ENCODE measurements around the gene NANOS3. TPM values are rescaled to one million over a fixed set of nuclear protein-coding genes. Genes with fewer than 3 reads are reported as not detected.

The NANOS3 gene
- total RNA-seq, 3 donors from 2014 or later: not detected

DNA sequence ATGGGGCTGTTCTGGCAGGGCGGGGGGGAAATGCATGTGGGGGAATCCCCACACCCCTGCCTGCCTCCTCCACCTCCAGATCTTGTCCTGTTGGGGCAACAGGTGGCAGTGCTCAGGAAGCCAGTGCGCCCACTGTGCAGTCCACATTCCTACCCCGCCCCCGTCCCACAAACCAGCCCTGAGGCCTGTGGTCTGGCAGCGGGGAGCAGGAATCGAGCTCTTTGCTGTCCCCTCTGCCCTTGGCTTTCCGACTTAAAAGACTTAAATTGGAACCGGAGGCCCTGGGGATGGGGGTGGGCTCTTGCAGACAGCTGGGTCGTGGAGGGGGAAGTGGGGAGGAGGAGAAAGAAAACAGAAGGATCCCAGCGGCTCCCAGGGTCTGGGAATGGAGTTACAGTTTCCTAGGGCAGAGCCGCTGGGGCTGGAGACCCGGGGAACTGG lies 4.3 kb downstream of the NANOS3 start:
- Histone ChIP-seq H3K27me3 (no peaks in the 10 kb centered on the region), H3K27ac (peak overlapping the region; percentile 95 to 97), H3K4me3 (peak overlapping the region in 1 of 3 donors; percentile 16), H3K4me1 (peaks cover 4 to 43% of the 10 kb centered on the region in 2 donors), H3K9me3 (no peaks in the 10 kb centered on the region), H3K36me3 (no peaks in the 10 kb centered on the region)
- TF ChIP-seq POLR2AphosphoS5 (IDR thresholded peaks at IDR 0.05) (no peak), POLR2A (IDR thresholded peaks at IDR 0.05) (no peak)
- TF ChIP-seq, protein P1, sequence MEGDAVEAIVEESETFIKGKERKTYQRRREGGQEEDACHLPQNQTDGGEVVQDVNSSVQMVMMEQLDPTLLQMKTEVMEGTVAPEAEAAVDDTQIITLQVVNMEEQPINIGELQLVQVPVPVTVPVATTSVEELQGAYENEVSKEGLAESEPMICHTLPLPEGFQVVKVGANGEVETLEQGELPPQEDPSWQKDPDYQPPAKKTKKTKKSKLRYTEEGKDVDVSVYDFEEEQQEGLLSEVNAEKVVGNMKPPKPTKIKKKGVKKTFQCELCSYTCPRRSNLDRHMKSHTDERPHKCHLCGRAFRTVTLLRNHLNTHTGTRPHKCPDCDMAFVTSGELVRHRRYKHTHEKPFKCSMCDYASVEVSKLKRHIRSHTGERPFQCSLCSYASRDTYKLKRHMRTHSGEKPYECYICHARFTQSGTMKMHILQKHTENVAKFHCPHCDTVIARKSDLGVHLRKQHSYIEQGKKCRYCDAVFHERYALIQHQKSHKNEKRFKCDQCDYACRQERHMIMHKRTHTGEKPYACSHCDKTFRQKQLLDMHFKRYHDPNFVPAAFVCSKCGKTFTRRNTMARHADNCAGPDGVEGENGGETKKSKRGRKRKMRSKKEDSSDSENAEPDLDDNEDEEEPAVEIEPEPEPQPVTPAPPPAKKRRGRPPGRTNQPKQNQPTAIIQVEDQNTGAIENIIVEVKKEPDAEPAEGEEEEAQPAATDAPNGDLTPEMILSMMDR (IDR thresholded peaks at IDR 0.05): no peak
- intact Hi-C loops (cut with DNase I; ENCODE audit: low total_unique reads): loop anchor here (10.0 kb wide), 1 partner anchor 194 kb away; the partner anchor contains the start of gene MISP3
- DNase-seq (ENCODE audit: low spot score in 2 of 2): peak in 1 of 2 donors; percentile 86

DNA sequence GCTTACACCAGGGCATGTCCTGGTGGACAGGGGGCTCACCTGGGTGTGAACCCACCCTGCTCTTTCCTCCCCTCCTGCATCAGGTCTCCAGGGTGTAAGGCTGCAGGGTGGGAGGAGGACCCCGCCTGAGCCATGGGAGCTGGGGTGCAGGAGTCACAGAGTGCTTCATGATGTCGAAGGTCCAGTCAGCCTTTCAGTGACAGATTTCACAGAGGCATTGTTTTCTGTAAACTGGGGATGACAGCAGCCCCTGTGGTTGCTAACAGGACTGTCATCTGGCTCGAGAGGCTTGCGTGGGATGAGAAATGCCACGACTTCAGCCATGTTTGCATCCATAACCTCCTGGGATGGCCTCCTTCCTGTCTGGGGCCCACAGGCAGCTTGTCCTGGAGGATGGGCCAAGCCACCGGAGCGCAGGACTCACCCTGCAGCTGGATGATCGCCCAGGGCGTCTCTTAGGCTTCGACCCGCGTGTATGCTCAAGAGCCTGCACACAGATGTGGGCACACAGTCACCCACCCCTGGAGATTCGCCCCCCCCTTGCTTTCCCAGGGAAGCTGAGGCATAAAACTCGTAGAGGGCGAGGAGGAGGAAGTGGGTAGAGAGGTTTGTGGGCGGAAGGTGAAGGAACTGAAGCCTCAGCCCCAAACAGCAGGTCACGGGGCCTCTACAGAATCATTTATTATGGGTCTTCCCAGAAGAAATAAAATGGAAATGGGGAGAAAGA lies 4.9 kb downstream of the NANOS3 start:
- intact Hi-C loops (cut with DNase I; ENCODE audit: low total_unique reads): loop anchor here (10.0 kb wide), 1 partner anchor 193 kb away; the partner anchor contains the start of gene MISP3
- Histone ChIP-seq H3K9me3 (no peaks in the 10 kb centered on the region), H3K27ac (peak overlapping the region; percentile 95 to 97)

DNA sequence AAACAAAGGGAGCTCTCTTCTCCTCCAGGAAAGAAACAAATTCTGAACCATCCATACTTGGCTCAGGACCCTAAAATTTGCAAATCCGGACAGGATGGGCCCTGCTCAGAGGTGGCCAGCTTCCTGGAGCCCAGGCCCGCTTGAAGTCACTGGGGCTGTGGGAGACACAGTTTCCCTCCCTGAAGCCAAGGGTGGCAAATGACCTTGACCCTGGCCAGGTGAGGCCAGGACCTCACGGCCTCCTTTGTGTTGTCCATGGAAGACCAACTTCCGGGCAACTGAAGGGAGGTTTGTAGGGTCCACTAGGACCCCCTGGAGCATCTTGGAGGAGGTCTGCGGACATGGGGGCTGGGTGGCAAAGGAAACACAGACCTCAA lies 5.5 kb downstream of the NANOS3 start:
- no peak for DNase-seq (ENCODE audit: low spot score in 2 of 2)
- H3K9me3 ChIP-seq: no peaks in the 10 kb centered on the region
- no peaks in the 10 kb centered on the region for H3K27me3 ChIP-seq
- H3K27ac ChIP-seq: peak overlapping the region; percentile 95 to 97
- no peak for TF ChIP-seq POLR2AphosphoS5 (IDR thresholded peaks at IDR 0.05)
- TF ChIP-seq, protein P1 (IDR thresholded peaks at IDR 0.05): no peak
- TF ChIP-seq POLR2A (IDR thresholded peaks at IDR 0.05): no peak
- peaks cover 7 to 43% of the 10 kb centered on the region in 2 donors for H3K4me1 ChIP-seq
- intact Hi-C loops (cut with DNase I; ENCODE audit: low total_unique reads): loop anchor here (10.0 kb wide), 1 partner anchor 192 kb away; the partner anchor contains the start of gene MISP3
- no peak overlapping the region for H3K4me3 ChIP-seq
- no peaks in the 10 kb centered on the region for H3K36me3 ChIP-seq

More for the DNA sequence above, 4.9 kb downstream of the NANOS3 start:
- H3K4me3 ChIP-seq: peak overlapping the region in 1 of 3 donors; percentile 16
- peaks cover 4 to 43% of the 10 kb centered on the region in 2 donors for H3K4me1 ChIP-seq
- TF ChIP-seq POLR2AphosphoS5 (IDR thresholded peaks at IDR 0.05): peak in 1 of 3 donors; percentile 20
- TF ChIP-seq, protein P1 (IDR thresholded peaks at IDR 0.05): no peak
- no peaks in the 10 kb centered on the region for H3K36me3 ChIP-seq
- no peaks in the 10 kb centered on the region for H3K27me3 ChIP-seq
- peak in 1 of 2 donors; percentile 57 for DNase-seq (ENCODE audit: low spot score in 2 of 2)

DNA sequence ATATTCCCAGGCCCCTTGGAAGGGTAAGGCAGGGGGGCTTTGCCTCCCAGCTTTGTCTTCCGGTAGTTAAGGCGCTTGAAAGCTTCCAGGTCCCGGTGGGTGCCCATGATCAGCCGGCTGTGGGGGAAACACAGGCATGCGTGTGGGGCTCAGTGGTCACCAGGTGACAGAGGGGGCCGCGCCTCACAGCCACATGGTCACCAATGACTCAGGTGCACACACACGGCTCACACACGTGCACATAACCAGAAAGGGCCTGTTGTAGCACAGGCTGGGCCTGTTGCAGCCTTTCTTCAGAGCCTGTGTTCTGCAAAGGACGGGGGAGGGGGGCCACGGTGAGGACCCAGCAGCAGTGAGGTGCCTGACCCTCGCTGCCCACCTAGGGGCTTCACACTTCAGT lies 5.9 kb downstream of the NANOS3 start:
- no peak for DNase-seq (ENCODE audit: low spot score in 2 of 2)
- Histone ChIP-seq H3K4me3 (no peak overlapping the region), H3K27ac (peak overlapping the region; percentile 95 to 97), H3K4me1 (peaks cover 8 to 43% of the 10 kb centered on the region in 2 donors), H3K27me3 (no peaks in the 10 kb centered on the region), H3K9me3 (no peaks in the 10 kb centered on the region), H3K36me3 (no peaks in the 10 kb centered on the region)
- intact Hi-C loops (cut with DNase I; ENCODE audit: low total_unique reads): loop anchor here (10.0 kb wide), 1 partner anchor 192 kb away; the partner anchor contains the start of gene MISP3
- TF ChIP-seq, protein P1 (IDR thresholded peaks at IDR 0.05): no peak
- no peak for TF ChIP-seq POLR2AphosphoS5 (IDR thresholded peaks at IDR 0.05)
- no peak for TF ChIP-seq POLR2A (IDR thresholded peaks at IDR 0.05)

DNA sequence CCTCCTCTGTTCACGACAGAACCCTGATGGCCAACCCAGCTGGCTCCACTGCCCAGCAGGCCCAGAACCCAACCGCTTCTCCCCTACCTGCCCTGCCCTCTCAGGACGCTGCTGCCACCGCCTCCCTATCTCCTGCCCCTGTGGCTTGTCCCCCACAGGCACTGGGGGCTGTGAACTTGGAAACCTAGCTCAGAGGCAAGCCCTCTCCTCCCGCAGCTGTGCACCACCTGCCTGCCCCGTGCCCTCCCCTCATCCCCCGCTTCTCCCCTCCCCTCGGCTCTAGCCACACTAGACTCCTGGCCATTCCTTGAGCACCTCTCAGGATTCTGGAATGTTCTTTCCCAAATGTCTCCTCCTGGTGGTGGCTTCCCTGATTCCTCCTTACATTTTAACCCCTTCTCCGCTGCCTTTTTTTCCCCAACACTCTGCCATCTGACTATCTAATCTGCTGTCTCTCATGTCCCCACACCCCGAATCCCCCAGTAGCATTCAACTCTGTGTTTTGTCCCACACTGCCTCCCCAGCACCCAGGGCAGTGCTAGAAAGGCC lies 6.7 kb downstream of the NANOS3 start:
- H3K27ac ChIP-seq: peak overlapping the region; percentile 95 to 97
- H3K9me3 ChIP-seq: no peaks in the 10 kb centered on the region
- no peak for DNase-seq (ENCODE audit: low spot score in 2 of 2)
- H3K27me3 ChIP-seq: no peaks in the 10 kb centered on the region
- intact Hi-C loops (cut with DNase I; ENCODE audit: low total_unique reads): loop anchor here (10.0 kb wide), 1 partner anchor 191 kb away; the partner anchor contains the start of gene MISP3
- H3K4me1 ChIP-seq: peaks cover 8 to 43% of the 10 kb centered on the region in 2 donors
- H3K36me3 ChIP-seq: no peaks in the 10 kb centered on the region
- TF ChIP-seq POLR2AphosphoS5 (IDR thresholded peaks at IDR 0.05) (no peak), POLR2A (IDR thresholded peaks at IDR 0.05) (no peak)
- TF ChIP-seq, protein P1 (IDR thresholded peaks at IDR 0.05): peak in 1 of 3 donors; percentile 28
- no peak overlapping the region for H3K4me3 ChIP-seq
